HCT116 (cell line): ENCODE measurements around the gene RAB25. TPM values are rescaled to one million over a fixed set of nuclear protein-coding genes. Genes with fewer than 3 reads are reported as not detected.

Experiments
- ATAC-seq: fragments of 200-7000 bp; cut with Tn5 transposase; 2 replicates; pipeline ENCODE4 v1.9.1; 2020; ENCODE audit warnings: mild to moderate bottlenecking, moderate library complexity
- BruUV-seq: library from RNA; stranded (reverse); fragments of 400-500 nt; replicated peaks from 2 replicates; lab custom pipeline; 2021; lab: Mats Ljungman, UMichigan
- CTCF ChIA-PET: fragments of 300-600 bp; sonication (Branson Sonifier 250); formaldehyde crosslinking; loops from one replicate; lab custom pipeline; 2021; ENCODE audit warnings: antibody characterized with exemption; lab: Charles Lee
- POLR2A ChIA-PET: fragments of 300-600, 350-600 bp; sonication (Branson Sonifier 250); formaldehyde crosslinking; loops from one replicate; lab custom pipeline; 2021; ENCODE audit warnings: antibody characterized with exemption; lab: Charles Lee
- RAD21 ChIA-PET, 2 experiments: fragments of 300-600 bp; sonication (Branson Sonifier 250); formaldehyde crosslinking; loops; one replicate each; lab custom pipeline; 2023; ENCODE audit warnings: low total read pairs in 2 of 2; ENCODE audit not compliant: uncharacterized antibody in 2 of 2, unreplicated experiment in 2 of 2, low non-redundant PET in 1 of 2; lab: Charles Lee
- DNase-seq: peaks from one replicate; pipeline ENCODE4 v3.0.0-alpha.2; 2010; ENCODE audit warnings: low read depth, low spot score
- H2AFZ ChIP-seq: fragments of 200-600 bp; shearing (Covaris generic), sonication (generic); 2 replicates; pipeline ENCODE4 v1.6.1; 2017; ENCODE audit warnings: low read depth, mixed run types, mixed read lengths, antibody characterized with exemption, low read length; ENCODE audit not compliant: poor library complexity, severe bottlenecking
- H3K27ac ChIP-seq: 2 replicates; pipeline ENCODE4 v1.5.1; 2012; ENCODE audit warnings: low read depth, low read length
- H3K27me3 ChIP-seq: fragments of 200-600 bp; sonication (generic); 2 replicates; pipeline ENCODE4 v1.6.1; 2016; ENCODE audit warnings: mixed run types, low read length, mixed read lengths; ENCODE audit not compliant: insufficient read depth
- H3K36me3 ChIP-seq, 2 experiments: fragments of 200-500 bp in 1 of 2; fragments of 200-600 bp in 1 of 2; sonication (Bioruptor generic) in 1 of 2; sonication (generic) in 1 of 2; 2 replicates each; pipeline versions ENCODE4 v1.5.1 to v1.6.1; 2014 to 2016; ENCODE audit warnings: low read length in 2 of 2, inconsistent platforms in 1 of 2, mixed read lengths in 1 of 2, mixed run types in 1 of 2; ENCODE audit not compliant: insufficient read depth in 2 of 2, control insufficient read depth in 1 of 2
- H3K4me1 ChIP-seq, 2 experiments: fragments of 200-600 bp in 1 of 2; sonication (generic) in 1 of 2; 2 replicates each; pipeline versions ENCODE4 v1.5.1 to v1.6.1; 2012 to 2017; ENCODE audit warnings: low read length in 2 of 2, inconsistent platforms in 1 of 2, mild to moderate bottlenecking in 1 of 2, mixed read lengths in 1 of 2, mixed run types in 1 of 2, moderate library complexity in 1 of 2; ENCODE audit not compliant: insufficient read depth in 2 of 2, control insufficient read depth in 1 of 2
- H3K4me2 ChIP-seq: fragments of 200-600 bp; sonication (generic); 2 replicates; pipeline ENCODE4 v1.6.1; 2017; ENCODE audit warnings: mixed run types, low read length, mixed read lengths
- H3K4me3 ChIP-seq, 2 experiments: fragments of 200-600 bp in 1 of 2; sonication (generic) in 1 of 2; replicated peaks in 1 of 2; 2 replicates each; pipeline ENCODE4 v1.5.1; 2011 to 2016; ENCODE audit warnings: low read length in 2 of 2, control low read depth in 1 of 2, low read depth in 1 of 2, mild to moderate bottlenecking in 1 of 2, mixed read lengths in 1 of 2, mixed run types in 1 of 2
- H3K79me2 ChIP-seq: fragments of 200-600 bp; sonication (generic); 2 replicates; pipeline ENCODE4 v1.6.1; 2017; ENCODE audit warnings: mild to moderate bottlenecking, mixed run types, low read length, moderate library complexity, mixed read lengths; ENCODE audit not compliant: insufficient read depth
- H3K9ac ChIP-seq: fragments of 200-600 bp; sonication (generic); 2 replicates; pipeline ENCODE4 v1.6.1; 2016; ENCODE audit warnings: low read length, mixed read lengths
- H3K9me2 ChIP-seq: fragments of 200-600 bp; sonication (generic), shearing (Covaris generic); 2 replicates; pipeline ENCODE4 v1.6.1; 2017; ENCODE audit warnings: mixed run types, mild to moderate bottlenecking, moderate library complexity; ENCODE audit not compliant: insufficient read depth
- H3K9me3 ChIP-seq, 2 experiments: fragments of 200-500 bp in 1 of 2; fragments of 200-600 bp in 1 of 2; sonication (Bioruptor generic) in 1 of 2; sonication (generic) in 1 of 2; 2 replicates each; pipeline ENCODE4 v1.6.1; 2014 to 2017; ENCODE audit warnings: low read length in 2 of 2, mixed read lengths in 2 of 2, inconsistent platforms in 1 of 2, low read depth in 1 of 2, mild to moderate bottlenecking in 1 of 2, mixed run types in 1 of 2, moderate library complexity in 1 of 2; ENCODE audit not compliant: control insufficient read depth in 1 of 2, insufficient read depth in 1 of 2
- H4K20me1 ChIP-seq: fragments of 200-600 bp; sonication (generic), shearing (Covaris generic); 2 replicates; pipeline ENCODE4 v1.6.1; 2017; ENCODE audit warnings: mixed run types, mild to moderate bottlenecking, moderate library complexity; ENCODE audit not compliant: insufficient read depth
- ELF1 ChIP-seq: IDR thresholded peaks from 2 replicates; pipeline ENCODE4 v1.6.1; 2012; ENCODE audit warnings: low read depth, borderline replicate concordance
- SP1 ChIP-seq: IDR thresholded peaks from 2 replicates; pipeline ENCODE4 v1.6.1; 2012; ENCODE audit warnings: low read depth
- YY1 ChIP-seq: IDR thresholded peaks from 2 replicates; pipeline ENCODE4 v1.6.1; 2011; ENCODE audit warnings: low read length, low read depth, moderate library complexity, mild to moderate bottlenecking; ENCODE audit not compliant: insufficient replicate concordance; ENCODE audit errors: extremely low read depth
- ZFX ChIP-seq: fragments of 450-650 bp; IDR thresholded peaks from 2 replicates; pipeline ENCODE4 v1.6.1; 2017
- intact Hi-C: fragments of 100-400 bp; cut with micrococcal nuclease; formaldehyde crosslinking; loops from 2 replicates; pipeline ENCODE4 v1.10.0; 2022
- total RNA-seq: library from RNA; stranded (reverse); gene quantifications from one replicate; pipeline ENCODE4 v1.2.1, GENCODE V29; 2021; ENCODE audit not compliant: unreplicated experiment
- TF ChIP-seq, protein P1 (sequence below): IDR thresholded peaks from 2 replicates; pipeline ENCODE4 v1.6.1; 2012

The RAB25 gene
- total RNA-seq, 1 experiment from 2014 or later: 142 TPM

DNA sequence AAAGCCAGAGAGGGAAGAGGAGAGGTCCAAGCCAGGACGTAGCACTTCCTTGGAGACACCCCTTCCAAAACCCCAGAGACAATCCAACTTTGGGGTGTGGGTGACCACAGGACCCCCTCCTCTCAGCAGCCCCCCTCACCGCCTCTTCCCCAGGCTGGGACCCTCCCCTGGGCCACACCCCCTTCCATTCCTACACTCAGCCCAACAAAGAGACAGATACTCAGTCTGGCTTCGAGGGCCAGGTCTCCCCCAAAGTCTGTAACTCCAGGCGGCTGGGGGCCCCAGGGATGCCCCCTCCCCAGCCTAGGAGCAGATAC, 19.9 kb downstream of the RAB25 start:
- Histone ChIP-seq H3K36me3 (no peaks in the 10 kb centered on the region; a peak in 1 of 4 replicates), H3K27me3 (no peaks in the 10 kb centered on the region), H3K4me2 (peak overlapping the region; percentile 42; the same call in 1 of the 2 replicates), H3K4me1 (peaks cover 0 to 21% of the 10 kb centered on the region in 2 experiments; a peak in 3 of 4 replicates), H2AFZ (no peak overlapping the region), H3K79me2 (no peaks in the 10 kb centered on the region), H4K20me1 (no peaks in the 10 kb centered on the region)
- no peak for DNase-seq
- BruUV-seq: no TSS peak
- intact Hi-C loops: no loop called here
- TF ChIP-seq SP1: no peak
- TF ChIP-seq ELF1: no peak
- TF ChIP-seq, all 23 proteins: peak for 0
- H3K4me3 ChIP-seq: no peak overlapping the region
- no peak overlapping the region for H3K27ac ChIP-seq
- ATAC-seq: no peak
- POLR2A ChIA-PET: no interaction called here
- no peak overlapping the region for H3K9ac ChIP-seq
- RAD21 ChIA-PET: no interaction called here
- no peaks in the 10 kb centered on the region for H3K9me3 ChIP-seq
- no peaks in the 10 kb centered on the region for H3K9me2 ChIP-seq
- CTCF ChIA-PET: no interaction called here

GRCh38 chr1:156081180-156081916, 20.4 kb downstream of the RAB25 start:
- Histone ChIP-seq H2AFZ (no peak overlapping the region), H3K9me3 (no peaks in the 10 kb centered on the region), H3K4me1 (peaks cover 5 to 26% of the 10 kb centered on the region in 2 experiments; a peak in 3 of 4 replicates), H3K4me2 (peak overlapping the region; percentile 96), H3K36me3 (no peaks in the 10 kb centered on the region; a peak in 1 of 4 replicates), H3K79me2 (no peaks in the 10 kb centered on the region), H3K27me3 (no peaks in the 10 kb centered on the region), H3K9ac (peak overlapping the region; percentile 72; the same call in 1 of the 2 replicates), H4K20me1 (no peaks in the 10 kb centered on the region), H3K27ac (no peak overlapping the region), H3K9me2 (no peaks in the 10 kb centered on the region), H3K4me3 (peak overlapping the region in 1 of 2 experiments; percentile 81; a peak in 2 of 4 replicates)
- TF ChIP-seq, protein P1, sequence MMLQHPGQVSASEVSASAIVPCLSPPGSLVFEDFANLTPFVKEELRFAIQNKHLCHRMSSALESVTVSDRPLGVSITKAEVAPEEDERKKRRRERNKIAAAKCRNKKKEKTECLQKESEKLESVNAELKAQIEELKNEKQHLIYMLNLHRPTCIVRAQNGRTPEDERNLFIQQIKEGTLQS: no peak
- TF ChIP-seq ZFX: no peak
- TF ChIP-seq YY1: no peak
- DNase-seq (no peak), ATAC-seq (no peak)
- CTCF ChIA-PET: no interaction called here
- no TSS peak for BruUV-seq
- intact Hi-C loops: no loop called here
- POLR2A ChIA-PET: no interaction called here
- RAD21 ChIA-PET: no interaction called here
